ENCODE results near the gene CAMSAP1.

DNA sequence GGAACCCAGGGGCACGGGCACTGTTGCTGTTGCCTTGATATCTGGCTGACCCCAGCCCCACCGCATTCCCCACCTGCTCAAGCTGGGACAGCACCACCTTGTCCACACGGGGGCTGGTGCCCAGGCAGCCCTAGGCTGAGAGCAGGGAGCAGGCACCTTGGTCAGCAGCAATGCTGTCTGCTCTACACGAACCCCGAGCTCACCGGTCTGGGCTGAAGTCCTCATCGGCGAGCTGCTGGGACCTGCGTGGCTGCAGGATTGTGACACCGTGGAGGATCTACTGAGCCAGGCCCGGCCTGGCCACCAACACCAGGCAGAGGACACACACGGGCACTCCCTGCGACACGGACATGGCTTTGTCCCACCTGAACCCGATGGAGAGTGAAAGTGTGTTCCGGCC is 127.3 kb downstream of the CAMSAP1 start:
- TF ChIP-seq, protein P1, sequence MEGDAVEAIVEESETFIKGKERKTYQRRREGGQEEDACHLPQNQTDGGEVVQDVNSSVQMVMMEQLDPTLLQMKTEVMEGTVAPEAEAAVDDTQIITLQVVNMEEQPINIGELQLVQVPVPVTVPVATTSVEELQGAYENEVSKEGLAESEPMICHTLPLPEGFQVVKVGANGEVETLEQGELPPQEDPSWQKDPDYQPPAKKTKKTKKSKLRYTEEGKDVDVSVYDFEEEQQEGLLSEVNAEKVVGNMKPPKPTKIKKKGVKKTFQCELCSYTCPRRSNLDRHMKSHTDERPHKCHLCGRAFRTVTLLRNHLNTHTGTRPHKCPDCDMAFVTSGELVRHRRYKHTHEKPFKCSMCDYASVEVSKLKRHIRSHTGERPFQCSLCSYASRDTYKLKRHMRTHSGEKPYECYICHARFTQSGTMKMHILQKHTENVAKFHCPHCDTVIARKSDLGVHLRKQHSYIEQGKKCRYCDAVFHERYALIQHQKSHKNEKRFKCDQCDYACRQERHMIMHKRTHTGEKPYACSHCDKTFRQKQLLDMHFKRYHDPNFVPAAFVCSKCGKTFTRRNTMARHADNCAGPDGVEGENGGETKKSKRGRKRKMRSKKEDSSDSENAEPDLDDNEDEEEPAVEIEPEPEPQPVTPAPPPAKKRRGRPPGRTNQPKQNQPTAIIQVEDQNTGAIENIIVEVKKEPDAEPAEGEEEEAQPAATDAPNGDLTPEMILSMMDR (IDR thresholded peaks at IDR 0.05; ENCODE audit: borderline replicate concordance, extremely low read depth, low read length, poor library complexity, severe bottlenecking): no peak
- no peak for TF ChIP-seq EZH2 (IDR thresholded peaks at IDR 0.05; ENCODE audit: borderline replicate concordance, low read depth, low read length, severe bottlenecking)
